HG03571 (cell line): Measurements from ENCODE around the gene HIC1.

ENCODE experiments used
- ATAC-seq: cut with Tn5 transposase; IDR thresholded peaks from one replicate; pipeline ENCODE4 v1.9.1; 2021; ENCODE audit not compliant: unreplicated experiment

Gene HIC1

DNA sequence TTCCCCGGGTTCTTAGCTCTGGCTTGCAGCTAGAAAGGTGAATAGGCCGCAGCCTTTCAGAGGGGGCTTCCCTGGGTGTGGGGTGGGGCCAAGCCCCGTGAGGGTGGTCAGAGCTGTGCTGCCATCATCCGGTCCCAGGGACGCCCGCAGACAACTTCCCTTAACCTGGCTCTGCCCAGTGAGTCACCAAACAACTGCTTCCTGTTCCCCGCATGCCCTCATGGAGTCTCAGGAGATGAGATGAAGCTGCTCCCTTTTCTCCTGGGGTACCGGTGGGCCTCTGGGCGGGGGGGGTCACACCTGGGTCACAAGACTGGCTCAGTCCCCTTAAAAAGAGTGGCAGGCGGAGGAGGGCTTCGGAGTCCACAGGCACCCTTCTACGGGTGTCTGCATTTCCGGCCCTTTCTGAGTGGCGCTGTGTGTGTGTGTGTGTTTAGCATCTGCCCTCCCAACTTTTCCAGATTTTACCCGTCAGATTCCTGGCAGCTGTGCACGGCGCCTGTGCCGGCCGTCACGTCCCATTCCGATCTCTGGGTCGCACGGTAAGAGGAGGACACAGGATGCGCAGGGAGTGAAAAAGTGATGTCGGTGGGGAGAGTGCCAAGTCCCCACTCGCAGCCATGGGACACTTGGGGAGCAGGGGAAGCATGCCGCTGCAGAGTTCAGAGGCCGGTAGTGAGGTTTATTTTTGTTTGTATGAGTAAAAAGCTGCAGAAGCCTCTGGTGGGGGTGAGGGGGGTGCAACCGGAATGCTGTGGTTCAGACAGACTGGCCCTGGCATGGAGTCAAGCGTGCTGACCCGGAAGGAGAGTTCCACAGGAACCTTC, 16.8 kb downstream of the HIC1 start:
- ATAC-seq: no peak

DNA sequence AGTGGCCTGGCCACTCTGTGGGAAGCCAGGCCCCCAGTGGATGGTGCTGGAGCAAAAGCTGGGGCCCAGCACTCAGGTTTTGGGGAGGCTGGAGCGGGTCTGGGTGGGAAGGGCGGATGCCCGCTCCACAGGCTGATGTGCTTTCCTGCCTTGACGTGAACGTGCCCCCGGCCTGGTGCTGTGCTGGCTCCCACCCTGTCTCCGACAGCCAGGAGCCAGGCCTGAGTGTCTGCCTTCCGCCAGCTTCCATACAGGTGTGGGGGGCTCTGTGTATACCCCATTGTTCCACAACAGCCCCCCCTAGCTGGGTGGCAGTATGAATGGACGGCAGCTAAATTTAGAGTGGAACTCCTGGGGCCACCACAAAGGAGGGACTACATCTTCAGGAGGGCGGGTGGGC, 20.0 kb downstream of the HIC1 start:
- no peak for ATAC-seq

- no peak for ATAC-seq
Observed at GRCh38 chr17:2075336-2076086, 20.6 kb downstream of the HIC1 start.

DNA sequence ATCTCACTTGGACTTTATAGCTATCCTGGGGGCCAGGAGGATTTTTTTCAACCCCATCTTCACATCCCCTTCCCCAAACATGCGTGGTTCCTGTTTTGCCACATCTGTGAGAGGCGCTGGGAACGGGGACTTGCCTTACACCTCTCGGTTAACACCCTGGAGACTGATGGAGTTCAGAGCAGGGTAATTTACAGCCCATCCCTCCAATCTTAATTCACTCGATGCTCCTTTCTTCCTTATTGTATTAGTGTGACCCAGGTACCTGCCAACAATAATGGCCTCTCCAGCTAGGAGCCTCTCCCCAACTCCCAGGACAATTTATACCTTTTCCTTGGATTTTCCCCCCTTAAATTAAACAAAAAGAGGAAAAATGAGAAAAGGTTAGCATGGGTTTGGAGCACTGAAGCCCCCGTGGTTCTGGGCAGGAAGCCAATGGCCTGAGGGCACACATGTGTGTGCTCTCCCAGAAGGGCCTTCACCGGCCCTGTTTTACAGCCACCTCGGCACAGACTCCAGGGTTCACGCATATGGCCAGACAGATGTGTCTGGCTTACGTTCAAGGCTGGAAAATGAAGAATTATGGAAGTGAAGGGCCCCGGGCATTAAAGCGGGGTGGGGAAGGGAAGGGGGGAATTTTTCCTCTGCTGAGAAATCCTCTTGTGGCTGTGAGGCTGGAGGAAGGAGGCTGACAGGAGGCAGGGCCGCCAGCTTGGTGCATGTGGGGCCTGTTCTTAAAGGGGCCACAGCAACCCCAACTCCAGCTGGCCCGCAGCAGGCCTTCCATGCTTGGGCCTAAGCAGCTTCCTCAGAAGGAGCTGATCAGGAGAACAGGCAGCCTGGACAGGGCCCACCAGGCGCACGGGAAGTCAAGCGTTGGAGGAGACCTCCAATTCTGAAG, 21.4 kb downstream of the HIC1 start:
- ATAC-seq: no peak

- ATAC-seq: no peak
Observed at GRCh38 chr17:2077040-2077439, 22.1 kb downstream of the HIC1 start.

DNA sequence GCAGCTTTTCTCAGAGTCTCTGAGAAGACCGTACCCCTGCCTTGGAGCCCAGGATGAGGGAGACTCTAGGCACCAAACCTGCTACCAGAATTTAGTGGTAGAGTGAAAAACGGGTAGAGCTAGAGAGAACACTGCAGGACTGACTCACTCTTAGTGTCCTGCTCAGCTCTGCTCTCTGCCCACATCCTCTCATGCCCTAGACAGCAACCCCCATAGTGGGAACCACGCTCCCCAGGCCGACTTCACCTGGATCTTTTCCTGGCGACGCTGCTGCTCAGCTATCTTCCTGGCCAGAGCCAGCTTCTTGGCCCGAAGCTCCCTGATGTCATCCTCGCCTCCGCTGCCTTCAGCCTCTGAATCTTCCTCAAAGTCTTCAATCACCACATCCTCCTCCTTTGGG, 26.7 kb downstream of the HIC1 start:
- no peak for ATAC-seq

GRCh38 chr17:2082003-2082781, 27.3 kb downstream of the HIC1 start:
- ATAC-seq: no peak

DNA sequence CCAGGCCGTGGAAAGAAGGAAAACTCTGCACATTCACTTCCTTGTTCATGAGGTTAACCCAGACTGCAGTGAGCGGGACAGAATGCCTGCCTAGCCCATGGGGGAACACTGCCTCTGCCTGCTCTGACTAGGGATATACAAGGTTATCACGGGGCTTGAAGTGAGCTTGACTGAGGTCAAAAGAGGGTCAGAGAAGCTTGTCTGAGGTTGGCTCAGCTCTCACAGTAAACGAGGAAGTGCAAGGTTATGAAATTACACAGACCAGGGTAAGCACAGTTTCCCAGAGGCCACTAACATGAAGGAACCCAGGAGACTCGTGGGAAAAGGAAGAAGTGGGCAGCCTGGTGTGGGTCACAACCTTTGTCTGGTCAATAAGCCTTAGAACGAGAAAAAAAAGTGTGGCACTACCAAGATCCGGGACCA, 28.7 kb downstream of the HIC1 start:
- ATAC-seq: no peak

- no peak for ATAC-seq
Observed at GRCh38 chr17:2084036-2084765, 29.3 kb downstream of the HIC1 start.

DNA sequence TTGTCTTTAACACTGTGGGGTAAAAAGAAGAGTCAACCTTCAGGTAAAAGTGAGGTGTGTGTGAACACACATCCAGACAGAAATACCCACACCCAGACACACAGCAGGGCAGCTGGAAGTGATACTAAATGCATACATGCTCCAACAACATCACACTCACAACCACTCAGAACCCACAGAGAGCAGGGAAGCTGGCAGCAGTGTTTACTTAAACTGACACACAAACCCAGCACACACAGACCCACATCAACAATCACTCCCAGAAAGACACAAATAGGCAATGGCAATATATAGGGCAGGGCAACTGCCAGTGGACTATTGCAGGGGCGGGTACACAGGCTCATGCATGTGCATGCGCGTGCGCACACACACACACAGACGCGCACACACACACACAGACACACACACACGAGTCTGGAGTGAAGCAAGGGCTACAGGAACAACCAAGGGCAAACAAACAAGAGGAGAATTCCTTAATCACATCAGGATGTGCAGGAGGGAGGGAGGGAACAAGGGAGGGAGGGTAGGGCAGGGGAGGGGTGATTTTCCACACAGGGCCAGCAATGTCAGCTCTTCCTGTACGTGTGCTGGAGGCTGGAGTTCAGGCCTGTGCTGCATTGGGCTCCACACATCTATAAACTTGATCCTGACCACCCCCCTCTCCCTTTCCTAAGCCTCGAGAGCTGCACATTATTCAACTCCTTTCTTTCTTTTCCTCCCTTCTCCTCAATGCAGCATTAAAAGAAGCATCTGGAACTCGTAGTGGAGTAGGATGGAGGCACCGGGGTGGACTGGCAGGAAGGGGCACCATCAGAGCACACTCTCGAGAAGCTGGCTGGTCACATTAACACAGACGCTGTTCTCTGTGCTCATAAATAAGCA, 30.1 kb downstream of the HIC1 start:
- no peak for ATAC-seq

DNA sequence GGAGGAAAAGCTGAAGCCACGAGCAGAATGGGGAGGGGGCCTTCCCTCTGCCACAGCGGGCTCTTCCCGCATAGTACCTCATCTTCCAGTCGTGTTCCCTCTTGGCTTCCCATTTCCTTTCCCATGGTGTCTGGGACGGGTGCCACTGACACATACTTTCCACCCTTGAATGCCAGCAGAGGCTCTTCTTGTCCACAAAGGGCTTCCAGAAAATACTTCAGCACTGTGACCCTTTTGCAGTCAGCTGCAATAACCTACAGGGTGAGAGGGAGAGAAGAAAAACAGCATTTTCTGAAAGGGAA, 30.7 kb downstream of the HIC1 start:
- no peak for ATAC-seq

DNA sequence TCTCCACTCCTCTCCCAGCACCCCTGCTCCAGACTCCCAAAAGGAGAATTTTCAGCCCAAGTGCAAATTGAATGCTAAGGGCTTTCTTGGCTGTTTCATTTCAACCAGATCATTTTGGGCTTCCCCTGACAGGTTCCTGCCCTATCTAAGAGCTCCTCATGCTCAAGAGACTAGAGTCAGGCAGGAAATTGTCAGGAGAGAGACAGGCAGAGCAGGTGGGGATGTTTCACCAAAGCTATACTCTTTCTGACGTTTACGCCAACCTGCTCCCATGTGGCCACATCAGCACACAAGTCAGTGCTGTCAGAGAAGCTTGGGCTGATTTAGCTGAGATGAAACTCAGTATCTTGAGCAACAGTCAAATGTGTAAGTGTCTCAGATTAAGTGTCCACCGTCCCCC, 31.4 kb downstream of the HIC1 start:
- ATAC-seq: no peak

- ATAC-seq: peak; percentile 39
Observed at GRCh38 chr17:2087597-2088211, 32.8 kb downstream of the HIC1 start.

GRCh38 chr17:2089021-2089422, 34.1 kb downstream of the HIC1 start:
- ATAC-seq: peak; percentile 15

DNA sequence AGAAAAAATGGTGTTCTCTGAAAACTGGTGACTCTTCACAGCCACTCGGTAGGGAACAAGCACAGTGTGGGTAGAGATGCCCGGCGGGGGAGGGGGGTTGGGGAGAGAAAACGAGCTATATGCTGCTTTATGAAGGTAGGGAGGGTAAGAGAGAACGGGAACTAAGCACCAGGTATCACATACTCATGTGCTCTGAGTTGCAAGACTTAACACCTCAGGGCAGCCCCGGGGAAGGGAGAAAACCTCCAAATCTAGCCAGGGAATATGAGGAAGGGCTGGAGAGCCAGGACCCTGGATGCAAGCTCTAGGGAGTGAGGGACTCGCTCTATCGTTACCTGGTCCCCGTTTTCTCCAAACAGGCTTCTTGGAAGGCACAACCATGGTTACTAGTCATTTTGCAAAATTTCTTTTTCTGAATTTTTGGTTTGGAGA, 35.3 kb downstream of the HIC1 start:
- ATAC-seq: no peak

DNA sequence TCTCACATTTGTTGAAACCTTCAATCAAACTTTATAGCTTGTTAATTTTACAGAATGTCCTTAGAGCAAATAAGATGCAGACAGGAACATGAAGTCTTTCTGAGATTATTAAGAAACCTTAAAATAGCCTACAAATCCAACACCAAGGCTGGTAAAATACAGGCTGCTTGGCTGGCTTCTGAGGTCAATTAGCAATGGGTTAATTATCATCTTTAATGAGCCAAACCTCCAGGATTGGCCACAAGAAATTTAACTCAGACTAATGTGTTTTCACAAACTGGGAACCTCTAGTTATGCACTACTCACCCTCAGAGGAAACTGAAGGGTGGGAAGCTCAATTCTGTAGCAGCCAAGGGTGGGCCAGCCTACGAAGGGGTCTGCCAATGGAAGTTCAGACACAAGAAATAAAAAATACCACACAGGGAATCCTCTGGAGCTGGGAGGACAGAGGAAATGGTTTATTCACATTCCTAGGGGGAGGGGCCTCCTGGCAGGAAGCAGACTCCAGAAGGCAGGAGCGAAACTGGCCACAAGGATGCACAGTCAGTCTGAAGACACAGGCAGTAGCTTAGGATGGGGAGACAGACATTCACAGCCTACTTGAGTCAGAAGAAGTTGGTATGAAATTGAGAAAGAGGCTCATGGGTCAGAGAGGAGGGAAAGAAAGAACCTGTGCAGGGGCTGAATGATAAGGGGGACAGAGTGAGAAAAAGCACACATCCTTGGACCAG, 36.1 kb downstream of the HIC1 start:
- no peak for ATAC-seq

DNA sequence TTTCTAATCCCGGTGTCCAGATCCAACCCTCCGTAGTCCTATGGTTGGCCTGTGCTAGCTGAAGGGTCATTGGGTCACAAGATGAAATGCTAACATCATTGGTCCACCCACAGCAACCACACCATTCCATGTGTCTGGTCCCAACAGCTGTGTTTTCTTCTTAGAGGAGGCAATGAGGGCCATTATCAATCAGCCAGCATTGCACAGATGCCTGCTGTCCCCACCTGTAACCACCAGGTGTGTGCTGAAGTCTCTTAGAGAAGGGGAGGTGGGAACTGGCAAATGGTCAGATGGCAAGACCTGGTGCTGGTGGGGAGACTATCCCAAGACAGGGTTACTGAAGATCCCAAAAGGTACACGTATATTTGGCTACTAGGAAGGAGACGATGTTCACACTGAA, 37.4 kb downstream of the HIC1 start:
- no peak for ATAC-seq

DNA sequence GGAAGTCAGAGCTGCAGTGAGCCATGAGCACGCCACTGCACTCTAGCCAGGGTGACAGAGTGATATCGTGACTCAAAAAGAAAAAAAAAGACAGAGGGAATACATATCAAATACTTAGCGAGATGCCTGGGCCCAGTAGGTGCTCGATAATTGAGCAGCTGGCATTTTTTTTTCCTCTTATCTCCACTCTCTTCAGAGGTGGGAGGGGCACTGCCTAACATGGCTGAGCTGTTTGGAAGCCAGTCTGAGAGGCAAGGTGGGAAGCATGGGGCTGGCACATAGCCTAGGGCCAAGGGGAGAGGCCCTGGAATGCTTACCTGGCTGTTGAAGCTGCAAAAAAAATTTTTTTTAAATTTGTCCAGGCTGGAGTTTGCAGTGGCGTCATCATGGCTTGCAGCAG, 38.4 kb downstream of the HIC1 start:
- no peak for ATAC-seq
